NCI-H1417 treated with DMSO at 0.1 percent for 48 hours (cell line): Measurements from ENCODE around the gene SETX.

Experiments
- DNase-seq: peaks from one replicate; lab custom pipeline; 2025; lab: John Stamatoyannopoulos, UW

Gene SETX

DNA sequence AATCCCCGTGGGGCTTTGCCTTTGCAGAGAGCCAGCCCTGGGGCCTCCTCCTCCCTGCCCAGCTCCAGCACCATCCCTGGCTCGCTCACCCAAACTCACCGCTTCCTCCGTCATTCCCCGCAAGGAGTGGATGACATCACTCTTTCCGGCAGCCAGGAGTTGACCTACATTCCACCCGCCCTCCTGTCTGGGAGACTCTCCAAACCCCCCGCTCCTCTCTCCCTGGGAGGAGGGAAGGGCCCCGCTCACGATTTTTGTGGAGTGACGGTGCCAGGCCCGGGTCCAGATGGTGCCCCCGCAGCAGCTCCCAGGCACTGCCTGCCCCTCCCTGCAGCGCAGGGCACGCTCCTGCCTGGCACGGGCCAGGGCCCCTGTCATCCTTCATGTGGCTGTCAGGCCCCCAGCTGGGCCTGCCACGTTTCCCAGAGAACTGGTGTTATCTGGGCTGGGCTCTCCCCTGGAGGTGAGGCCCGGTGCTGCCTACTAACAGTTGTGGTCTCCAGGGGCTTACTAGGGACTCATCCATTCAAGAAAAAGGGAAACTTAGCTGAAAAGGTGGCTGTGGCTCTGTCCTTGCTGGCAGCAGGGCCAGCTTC is 140.7 kb downstream of the SETX start:
- DNase-seq = no peak

DNA sequence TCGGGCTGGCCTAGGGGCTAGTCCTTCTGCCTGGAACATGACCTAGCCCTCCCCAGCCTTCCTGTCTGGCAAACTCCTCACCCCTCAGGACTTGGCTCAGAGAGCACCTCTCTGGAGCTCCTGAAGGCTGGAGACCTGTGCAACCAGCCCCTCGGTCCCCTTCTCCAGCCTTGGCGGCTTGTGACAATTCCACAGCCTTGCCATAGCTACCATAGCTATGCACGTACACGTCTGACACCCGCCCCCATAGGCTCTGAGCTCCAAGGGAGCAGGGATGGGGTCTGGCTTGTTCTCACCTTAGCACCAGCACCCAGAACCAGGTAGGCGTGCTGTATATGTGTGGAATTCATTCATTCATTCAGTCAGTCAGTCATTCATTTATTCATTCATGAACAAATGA is 143.2 kb downstream of the SETX start:
- DNase-seq = no peak
